Osteoblast (primary cell): ENCODE data around the gene DFFB. TPM values are rescaled to one million over a fixed set of nuclear protein-coding genes. Genes with fewer than 3 reads are reported as not detected.

Experiments
- DNase-seq: peaks from one replicate; pipeline ENCODE4 v3.0.0; 2011; ENCODE audit warnings: low spot score, mixed read lengths; ENCODE audit not compliant: insufficient read length; ENCODE audit errors: missing footprints
- H2AFZ ChIP-seq: 2 replicates; pipeline ENCODE4 v1.6.0; 2011; ENCODE audit warnings: mild to moderate bottlenecking, low read length
- H3K27ac ChIP-seq: 2 replicates; pipeline ENCODE4 v1.5.1; 2011; ENCODE audit warnings: mild to moderate bottlenecking, low read depth, low read length, moderate library complexity
- H3K27me3 ChIP-seq: 2 replicates; pipeline ENCODE4 v1.6.0; 2012; ENCODE audit warnings: mild to moderate bottlenecking, control low read depth, inconsistent platforms, low read length, moderate library complexity; ENCODE audit not compliant: insufficient read depth
- H3K36me3 ChIP-seq: 2 replicates; pipeline ENCODE4 v1.5.1; 2011; ENCODE audit warnings: mild to moderate bottlenecking, low read length, control low read depth, moderate library complexity; ENCODE audit not compliant: insufficient read depth
- H3K4me1 ChIP-seq: 2 replicates; pipeline ENCODE4 v1.5.1; 2011; ENCODE audit warnings: mild to moderate bottlenecking, low read length, control low read depth, moderate library complexity; ENCODE audit not compliant: insufficient read depth
- H3K4me2 ChIP-seq: 2 replicates; pipeline ENCODE4 v1.6.0; 2011; ENCODE audit warnings: mild to moderate bottlenecking, low read length; ENCODE audit not compliant: insufficient read depth
- H3K4me3 ChIP-seq: fragments of 200-600 bp; sonication (generic); 3 replicates; pipeline ENCODE4 v1.5.1; 2012; ENCODE audit warnings: mild to moderate bottlenecking, low read length, inconsistent platforms; ENCODE audit not compliant: insufficient read depth
- H3K79me2 ChIP-seq: 2 replicates; pipeline ENCODE4 v1.6.0; 2012; ENCODE audit warnings: mild to moderate bottlenecking, low read length, control low read depth, inconsistent platforms; ENCODE audit not compliant: insufficient read depth
- H3K9me3 ChIP-seq: 2 replicates; pipeline ENCODE4 v1.5.1; 2011; ENCODE audit warnings: low read depth, low read length, control low read depth
- H4K20me1 ChIP-seq: 2 replicates; pipeline ENCODE4 v1.6.0; 2012; ENCODE audit warnings: mild to moderate bottlenecking, low read length, control low read depth; ENCODE audit not compliant: insufficient read depth
- CTCF ChIP-seq: IDR thresholded peaks from 2 replicates; pipeline ENCODE4 v1.5.1; 2011; ENCODE audit warnings: mild to moderate bottlenecking, low read depth, low read length, moderate library complexity; ENCODE audit errors: extremely low read depth
- total RNA-seq: library from RNA; depleted of rRNA; stranded (reverse); fragments of >200 nt; gene quantifications from 2 replicates; pipeline ENCODE4 v1.2.3, GENCODE V29; 2012

DFFB gene
- total RNA-seq, 1 donor: 5.1 TPM

- no peak for TF ChIP-seq CTCF
- Histone ChIP-seq H3K79me2 (no peaks in the 10 kb centered on the region), H3K36me3 (peaks cover 14% of the 10 kb centered on the region), H3K4me1 (no peaks in the 10 kb centered on the region), H2AFZ (no peak overlapping the region), H3K4me3 (peak overlapping the region; percentile 31), H4K20me1 (no peaks in the 10 kb centered on the region), H3K27ac (no peak overlapping the region), H3K9me3 (no peaks in the 10 kb centered on the region), H3K4me2 (peak overlapping the region; percentile 64), H3K27me3 (no peaks in the 10 kb centered on the region)
- peak; percentile 30 for DNase-seq
Observed at GRCh38 chr1:3811595-3811911, 45.7 kb upstream of the DFFB start.

- no peaks in the 10 kb centered on the region for H3K27me3 ChIP-seq
- no peaks in the 10 kb centered on the region for H3K4me1 ChIP-seq
- no peak overlapping the region for H3K4me2 ChIP-seq
- no peak for DNase-seq
- no peak overlapping the region for H2AFZ ChIP-seq
- no peaks in the 10 kb centered on the region for H4K20me1 ChIP-seq
- no peak overlapping the region for H3K27ac ChIP-seq
- TF ChIP-seq CTCF: no peak
- H3K36me3 ChIP-seq: peaks cover 14% of the 10 kb centered on the region
- no peak overlapping the region for H3K4me3 ChIP-seq
- H3K9me3 ChIP-seq: no peaks in the 10 kb centered on the region
- no peaks in the 10 kb centered on the region for H3K79me2 ChIP-seq
Observed at GRCh38 chr1:3814065-3814464, 43.2 kb upstream of the DFFB start.

GRCh38 chr1:3814771-3815561, 42.3 kb upstream of the DFFB start:
- Histone ChIP-seq H3K27me3 (no peaks in the 10 kb centered on the region), H3K79me2 (no peaks in the 10 kb centered on the region), H3K9me3 (no peaks in the 10 kb centered on the region), H3K4me1 (no peaks in the 10 kb centered on the region), H3K27ac (no peak overlapping the region), H3K4me3 (no peak overlapping the region), H3K4me2 (no peak overlapping the region), H2AFZ (no peak overlapping the region), H4K20me1 (no peaks in the 10 kb centered on the region), H3K36me3 (peaks cover 14% of the 10 kb centered on the region)
- TF ChIP-seq CTCF: no peak
- DNase-seq: peak; percentile 52

- Histone ChIP-seq H4K20me1 (no peaks in the 10 kb centered on the region), H3K9me3 (no peaks in the 10 kb centered on the region), H3K79me2 (no peaks in the 10 kb centered on the region), H3K4me2 (no peak overlapping the region), H3K27me3 (no peaks in the 10 kb centered on the region), H2AFZ (no peak overlapping the region), H3K27ac (no peak overlapping the region), H3K4me1 (no peaks in the 10 kb centered on the region), H3K4me3 (no peak overlapping the region), H3K36me3 (peaks cover 26% of the 10 kb centered on the region)
- DNase-seq: peak; percentile 35
- TF ChIP-seq CTCF: no peak
Observed at GRCh38 chr1:3816331-3817137, 40.7 kb upstream of the DFFB start.
